GM21515 (cell line): ENCODE measurements around the gene GNPDA1.
A peak's percentile ranks its signal among the peaks of the same experiment; 100 is the strongest.

ENCODE experiments used
- ATAC-seq: cut with Tn5 transposase; IDR thresholded peaks from one replicate; pipeline ENCODE4 v1.9.1; 2021; ENCODE audit not compliant: unreplicated experiment

The GNPDA1 gene

GRCh38 chr5:141995656-141996055, 17.2 kb downstream of the GNPDA1 start:
- ATAC-seq: no peak

- ATAC-seq: no peak
These were observed 18.2 kb downstream of the GNPDA1 start for GRCh38 chr5:141994511-141995136.

- peak; percentile 52 for ATAC-seq
These were observed 20.4 kb downstream of the GNPDA1 start for GRCh38 chr5:141992349-141992963.

GRCh38 chr5:141989720-141990119, 23.1 kb downstream of the GNPDA1 start:
- no peak for ATAC-seq

- no peak for ATAC-seq
These were observed 26.8 kb downstream of the GNPDA1 start for GRCh38 chr5:141986072-141986471.

- ATAC-seq: no peak
These were observed 30.2 kb downstream of the GNPDA1 start for GRCh38 chr5:141982626-141983025.

GRCh38 chr5:141978389-141978788, 34.4 kb downstream of the GNPDA1 start:
- no peak for ATAC-seq

- no peak for ATAC-seq
These were observed 36.7 kb downstream of the GNPDA1 start for GRCh38 chr5:141976176-141976575.

- no peak for ATAC-seq
These were observed 38.8 kb downstream of the GNPDA1 start for GRCh38 chr5:141973871-141974595.

- ATAC-seq: peak; percentile 52
These were observed 42.8 kb downstream of the GNPDA1 start for GRCh38 chr5:141969783-141970771.

GRCh38 chr5:141968914-141969608, 43.8 kb downstream of the GNPDA1 start, which contains the start of gene RNF14:
RNF14 (plus strand) TSS chr5:141969105; CDS start chr5:141973589, 4,484 bp downstream.
- ATAC-seq: peak; percentile 92

GRCh38 chr5:141966963-141967333, 45.9 kb downstream of the GNPDA1 start:
- no peak for ATAC-seq

- no peak for ATAC-seq
These were observed 46.4 kb downstream of the GNPDA1 start for GRCh38 chr5:141966275-141966962.

- ATAC-seq: no peak
These were observed 47.8 kb downstream of the GNPDA1 start for GRCh38 chr5:141965071-141965470.

GRCh38 chr5:141963701-141964100, 49.1 kb downstream of the GNPDA1 start:
- ATAC-seq: no peak

- no peak for ATAC-seq
These were observed 51.4 kb downstream of the GNPDA1 start for GRCh38 chr5:141961466-141961865.

- peak; percentile 94 for ATAC-seq
These were observed 52.1 kb downstream of the GNPDA1 start for GRCh38 chr5:141960449-141961323.

- ATAC-seq: no peak
These were observed 52.8 kb downstream of the GNPDA1 start for GRCh38 chr5:141960018-141960417.
